GM23338 (cell line): ENCODE results near the gene ALMS1. TPM values are rescaled to one million over a fixed set of nuclear protein-coding genes. Genes with fewer than 3 reads are reported as not detected.

ENCODE experiments used
- ATAC-seq: fragments of 200-7000 bp; cut with Tn5 transposase; 3 replicates; pipeline ENCODE4 v1.9.1; 2020
- DNase-seq: peaks from one replicate; pipeline ENCODE4 v3.0.0-alpha.2; 2015; ENCODE audit warnings: low spot score
- H2AFZ ChIP-seq: fragments of 200-600 bp; sonication (generic); 2 replicates; pipeline ENCODE4 v1.8.0; 2016; ENCODE audit warnings: antibody characterized with exemption, mild to moderate bottlenecking, moderate library complexity
- H3F3A ChIP-seq: fragments of 200-600 bp; sonication (generic); replicated peaks from 2 replicates; pipeline ENCODE4 v1.8.0; 2017; ENCODE audit warnings: antibody characterized with exemption, mixed run types, low read depth
- H3K27ac ChIP-seq: fragments of 200-600 bp; sonication (generic); 2 replicates; pipeline ENCODE4 v1.6.1; 2016; ENCODE audit warnings: low read depth
- H3K27me3 ChIP-seq: fragments of 200-600 bp; sonication (generic); 2 replicates; pipeline ENCODE4 v1.8.0; 2016; ENCODE audit warnings: mild to moderate bottlenecking, mixed run types, moderate library complexity; ENCODE audit not compliant: insufficient read depth
- H3K36me3 ChIP-seq: fragments of 200-600 bp; sonication (generic); 2 replicates; pipeline ENCODE4 v1.8.0; 2016; ENCODE audit warnings: mild to moderate bottlenecking; ENCODE audit not compliant: insufficient read depth
- H3K4me1 ChIP-seq: fragments of 200-600 bp; sonication (generic); 2 replicates; pipeline ENCODE4 v1.8.0; 2016; ENCODE audit warnings: mild to moderate bottlenecking, moderate library complexity; ENCODE audit not compliant: insufficient read depth
- H3K4me2 ChIP-seq: fragments of 200-600 bp; sonication (generic); 2 replicates; pipeline ENCODE4 v1.7.1; 2017; ENCODE audit warnings: mixed run types
- H3K4me3 ChIP-seq: fragments of 200-600 bp; sonication (generic); 2 replicates; pipeline ENCODE4 v1.6.1; 2016; ENCODE audit warnings: mixed run types
- H3K79me2 ChIP-seq: fragments of 200-600 bp; sonication (generic); replicated peaks from 2 replicates; pipeline ENCODE4 v1.8.0; 2017; ENCODE audit warnings: mild to moderate bottlenecking; ENCODE audit not compliant: insufficient read depth
- H3K9me2 ChIP-seq: fragments of 200-600 bp; sonication (generic); 2 replicates; pipeline ENCODE4 v1.8.0; 2017; ENCODE audit not compliant: insufficient read depth
- H4K20me1 ChIP-seq: fragments of 200-600 bp; sonication (generic); replicated peaks from 2 replicates; pipeline ENCODE4 v1.8.0; 2017; ENCODE audit warnings: mild to moderate bottlenecking; ENCODE audit not compliant: insufficient read depth
- H3K27ac Mint-ChIP-seq: 2 replicates; pipeline ENCODE4 v1.8.0; 2020; ENCODE audit warnings: inconsistent platforms, mild to moderate bottlenecking, moderate library complexity, mixed read lengths
- H3K27me3 Mint-ChIP-seq: 3 replicates; pipeline ENCODE4 v1.8.0; 2022; ENCODE audit warnings: low read depth, mild to moderate bottlenecking, moderate library complexity, mixed read lengths, inconsistent platforms; ENCODE audit not compliant: insufficient read depth, poor library complexity
- H3K36me3 Mint-ChIP-seq: 3 replicates; pipeline ENCODE4 v1.8.0; 2021; ENCODE audit warnings: low read depth, mild to moderate bottlenecking, inconsistent platforms, moderate library complexity, mixed read lengths
- H3K4me1 Mint-ChIP-seq: 3 replicates; pipeline ENCODE4 v1.8.0; 2020; ENCODE audit warnings: mild to moderate bottlenecking, inconsistent platforms, mixed read lengths
- H3K4me3 Mint-ChIP-seq: 3 replicates; pipeline ENCODE4 v1.8.0; 2021; ENCODE audit warnings: moderate library complexity, mild to moderate bottlenecking, inconsistent platforms, mixed read lengths
- H3K9me3 Mint-ChIP-seq: 3 replicates; pipeline ENCODE4 v1.8.0; 2020; ENCODE audit warnings: moderate library complexity, mild to moderate bottlenecking, inconsistent platforms, mixed read lengths
- CREB1 ChIP-seq: fragments of 250-450 bp; sonication (Bioruptor Pico); IDR thresholded peaks from 2 replicates; pipeline ENCODE4 v1.5.0; 2020; ENCODE audit warnings: low read depth, mild to moderate bottlenecking, moderate library complexity
- EZH2 ChIP-seq: fragments of 200-600 bp; sonication (generic); IDR thresholded peaks from one replicate; pipeline ENCODE4 v1.8.0; 2017; ENCODE audit warnings: antibody characterized with exemption, mild to moderate bottlenecking, low read depth; ENCODE audit not compliant: unreplicated experiment
- EZH2phosphoT487 ChIP-seq: fragments of 200-600 bp; sonication (generic); IDR thresholded peaks from one replicate; pipeline ENCODE4 v1.8.1; 2018; ENCODE audit warnings: antibody characterized with exemption; ENCODE audit not compliant: unreplicated experiment
- JUNB ChIP-seq: IDR thresholded peaks from one replicate; pipeline ENCODE4 v1.6.1; 2016; ENCODE audit warnings: antibody characterized with exemption; ENCODE audit not compliant: unreplicated experiment
- NANOG ChIP-seq: IDR thresholded peaks from 2 replicates; pipeline ENCODE4 v1.6.1; 2016; ENCODE audit warnings: antibody characterized with exemption, borderline replicate concordance
- POLR2AphosphoS5 ChIP-seq: IDR thresholded peaks from 2 replicates; pipeline ENCODE4 v1.6.1; 2016; ENCODE audit warnings: antibody characterized with exemption, low read depth
- STAT1 ChIP-seq: IDR thresholded peaks from one replicate; pipeline ENCODE4 v1.6.1; 2016; ENCODE audit warnings: antibody characterized with exemption; ENCODE audit not compliant: unreplicated experiment
- ZNF114 ChIP-seq: fragments of 250-450 bp; sonication (Bioruptor Pico); IDR thresholded peaks from 2 replicates; pipeline ENCODE4 v1.5.0; 2020; ENCODE audit warnings: mild to moderate bottlenecking, moderate library complexity
- ZNF331 ChIP-seq: fragments of 250-450 bp; sonication (Bioruptor Pico); IDR thresholded peaks from 2 replicates; pipeline ENCODE4 v1.5.0; 2020; ENCODE audit warnings: low read depth, mild to moderate bottlenecking, moderate library complexity
- polyA plus RNA-seq: library from polyadenylated mRNA; unstranded; fragments of >200 nt; fragmentation: Nextera tagmentation; extraction: Ambion mirVana; gene quantifications from 2 replicates; pipeline ENCODE4 v1.2.1, GENCODE V29; 2016
- total RNA-seq: library from RNA; depleted of rRNA; stranded (reverse); fragments of >200 nt; shearing (Covaris generic); gene quantifications from 2 replicates; pipeline ENCODE4 v1.2.3, GENCODE V29; 2014
- TF ChIP-seq, protein P1 (sequence below): IDR thresholded peaks from one replicate; pipeline ENCODE4 v1.6.1; 2018; ENCODE audit warnings: antibody characterized with exemption; ENCODE audit not compliant: unreplicated experiment
- TF ChIP-seq, protein P2 (sequence below): IDR thresholded peaks from 2 replicates; pipeline ENCODE4 v1.6.1; 2016; ENCODE audit warnings: antibody characterized with exemption
- TF ChIP-seq, protein P3 (sequence below), 2 experiments: fragments of 200-600 bp in 1 of 2; sonication (generic) in 1 of 2; conservative IDR thresholded peaks; 2 replicates each; pipeline versions ENCODE4 v1.5.1 to v1.6.1; 2016 to 2017; ENCODE audit warnings: antibody characterized with exemption in 2 of 2, low read depth in 2 of 2, mild to moderate bottlenecking in 2 of 2, moderate library complexity in 1 of 2
- TF ChIP-seq, protein P4 (sequence below): fragments of 250-450 bp; sonication (Bioruptor Pico); IDR thresholded peaks from 2 replicates; pipeline ENCODE4 v1.5.0; 2020; ENCODE audit warnings: mild to moderate bottlenecking, moderate library complexity

Gene ALMS1
- total and polyA plus RNA-seq, 2 experiments from 2014 or later = 38.8 to 65.7 TPM

DNA sequence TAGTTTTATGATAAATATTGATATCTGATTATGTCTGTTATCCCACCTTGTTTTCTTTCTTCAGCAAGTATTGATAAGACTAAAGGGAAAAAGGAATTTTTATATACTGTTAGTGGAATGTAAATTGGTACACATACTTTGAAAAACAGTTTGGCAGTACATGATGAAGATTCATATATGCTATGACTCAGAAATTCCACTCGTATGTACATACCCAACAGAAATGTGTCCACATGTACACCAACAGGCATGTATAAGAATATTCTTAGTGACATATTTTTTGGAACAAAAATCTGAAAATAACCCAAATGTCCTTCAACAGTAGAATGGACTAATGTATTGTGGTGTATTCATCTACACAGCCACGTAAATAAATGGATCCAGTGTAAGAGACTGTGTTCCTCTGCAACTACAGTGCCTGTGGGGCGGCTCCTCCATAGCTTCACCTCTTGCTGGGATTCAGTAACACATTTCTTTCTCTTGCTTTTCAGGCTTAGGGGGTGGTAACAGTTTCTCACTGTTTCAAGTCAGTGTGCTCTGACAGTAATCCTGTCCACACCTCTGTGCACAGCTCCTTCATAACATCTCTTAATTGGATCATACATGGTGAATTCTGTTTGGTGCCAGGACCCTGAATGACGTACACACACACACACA, 35.5 kb upstream of the ALMS1 start:
- Histone ChIP-seq H2AFZ (no peak overlapping the region), H3K4me2 (no peak overlapping the region), H4K20me1 (no peaks in the 10 kb centered on the region), H3K27me3 (no peaks in the 10 kb centered on the region), H3K36me3 (no peaks in the 10 kb centered on the region), H3K79me2 (no peaks in the 10 kb centered on the region), H3K27ac (no peak overlapping the region), H3F3A (no peaks in the 10 kb centered on the region), H3K4me3 (no peak overlapping the region), H3K4me1 (no peaks in the 10 kb centered on the region), H3K9me2 (no peaks in the 10 kb centered on the region)
- Mint-ChIP-seq H3K36me3 (no peaks in the 10 kb centered on the region), H3K27ac (no peak overlapping the region), H3K27me3 (no peaks in the 10 kb centered on the region), H3K9me3 (no peaks in the 10 kb centered on the region), H3K4me1 (no peaks in the 10 kb centered on the region), H3K4me3 (no peak overlapping the region)
- DNase-seq (no peak), ATAC-seq (no peak)
- TF ChIP-seq JUNB (no peak), EZH2phosphoT487 (no peak), POLR2AphosphoS5 (no peak), STAT1 (no peak), ZNF331 (CRISPR knock-in tag) (no peak), EZH2 (no peak), NANOG (no peak), ZNF114 (CRISPR knock-in tag) (no peak), CREB1 (CRISPR knock-in tag) (no peak)
- TF ChIP-seq, protein P1, sequence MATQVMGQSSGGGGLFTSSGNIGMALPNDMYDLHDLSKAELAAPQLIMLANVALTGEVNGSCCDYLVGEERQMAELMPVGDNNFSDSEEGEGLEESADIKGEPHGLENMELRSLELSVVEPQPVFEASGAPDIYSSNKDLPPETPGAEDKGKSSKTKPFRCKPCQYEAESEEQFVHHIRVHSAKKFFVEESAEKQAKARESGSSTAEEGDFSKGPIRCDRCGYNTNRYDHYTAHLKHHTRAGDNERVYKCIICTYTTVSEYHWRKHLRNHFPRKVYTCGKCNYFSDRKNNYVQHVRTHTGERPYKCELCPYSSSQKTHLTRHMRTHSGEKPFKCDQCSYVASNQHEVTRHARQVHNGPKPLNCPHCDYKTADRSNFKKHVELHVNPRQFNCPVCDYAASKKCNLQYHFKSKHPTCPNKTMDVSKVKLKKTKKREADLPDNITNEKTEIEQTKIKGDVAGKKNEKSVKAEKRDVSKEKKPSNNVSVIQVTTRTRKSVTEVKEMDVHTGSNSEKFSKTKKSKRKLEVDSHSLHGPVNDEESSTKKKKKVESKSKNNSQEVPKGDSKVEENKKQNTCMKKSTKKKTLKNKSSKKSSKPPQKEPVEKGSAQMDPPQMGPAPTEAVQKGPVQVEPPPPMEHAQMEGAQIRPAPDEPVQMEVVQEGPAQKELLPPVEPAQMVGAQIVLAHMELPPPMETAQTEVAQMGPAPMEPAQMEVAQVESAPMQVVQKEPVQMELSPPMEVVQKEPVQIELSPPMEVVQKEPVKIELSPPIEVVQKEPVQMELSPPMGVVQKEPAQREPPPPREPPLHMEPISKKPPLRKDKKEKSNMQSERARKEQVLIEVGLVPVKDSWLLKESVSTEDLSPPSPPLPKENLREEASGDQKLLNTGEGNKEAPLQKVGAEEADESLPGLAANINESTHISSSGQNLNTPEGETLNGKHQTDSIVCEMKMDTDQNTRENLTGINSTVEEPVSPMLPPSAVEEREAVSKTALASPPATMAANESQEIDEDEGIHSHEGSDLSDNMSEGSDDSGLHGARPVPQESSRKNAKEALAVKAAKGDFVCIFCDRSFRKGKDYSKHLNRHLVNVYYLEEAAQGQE = no peak
- TF ChIP-seq, protein P2, sequence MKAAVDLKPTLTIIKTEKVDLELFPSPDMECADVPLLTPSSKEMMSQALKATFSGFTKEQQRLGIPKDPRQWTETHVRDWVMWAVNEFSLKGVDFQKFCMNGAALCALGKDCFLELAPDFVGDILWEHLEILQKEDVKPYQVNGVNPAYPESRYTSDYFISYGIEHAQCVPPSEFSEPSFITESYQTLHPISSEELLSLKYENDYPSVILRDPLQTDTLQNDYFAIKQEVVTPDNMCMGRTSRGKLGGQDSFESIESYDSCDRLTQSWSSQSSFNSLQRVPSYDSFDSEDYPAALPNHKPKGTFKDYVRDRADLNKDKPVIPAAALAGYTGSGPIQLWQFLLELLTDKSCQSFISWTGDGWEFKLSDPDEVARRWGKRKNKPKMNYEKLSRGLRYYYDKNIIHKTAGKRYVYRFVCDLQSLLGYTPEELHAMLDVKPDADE = no peak
- TF ChIP-seq, protein P3, sequence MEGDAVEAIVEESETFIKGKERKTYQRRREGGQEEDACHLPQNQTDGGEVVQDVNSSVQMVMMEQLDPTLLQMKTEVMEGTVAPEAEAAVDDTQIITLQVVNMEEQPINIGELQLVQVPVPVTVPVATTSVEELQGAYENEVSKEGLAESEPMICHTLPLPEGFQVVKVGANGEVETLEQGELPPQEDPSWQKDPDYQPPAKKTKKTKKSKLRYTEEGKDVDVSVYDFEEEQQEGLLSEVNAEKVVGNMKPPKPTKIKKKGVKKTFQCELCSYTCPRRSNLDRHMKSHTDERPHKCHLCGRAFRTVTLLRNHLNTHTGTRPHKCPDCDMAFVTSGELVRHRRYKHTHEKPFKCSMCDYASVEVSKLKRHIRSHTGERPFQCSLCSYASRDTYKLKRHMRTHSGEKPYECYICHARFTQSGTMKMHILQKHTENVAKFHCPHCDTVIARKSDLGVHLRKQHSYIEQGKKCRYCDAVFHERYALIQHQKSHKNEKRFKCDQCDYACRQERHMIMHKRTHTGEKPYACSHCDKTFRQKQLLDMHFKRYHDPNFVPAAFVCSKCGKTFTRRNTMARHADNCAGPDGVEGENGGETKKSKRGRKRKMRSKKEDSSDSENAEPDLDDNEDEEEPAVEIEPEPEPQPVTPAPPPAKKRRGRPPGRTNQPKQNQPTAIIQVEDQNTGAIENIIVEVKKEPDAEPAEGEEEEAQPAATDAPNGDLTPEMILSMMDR (conservative IDR thresholded peaks at IDR 0.05; ENCODE audit: low read depth in 2 of 2) = no peak
- TF ChIP-seq, protein P4, sequence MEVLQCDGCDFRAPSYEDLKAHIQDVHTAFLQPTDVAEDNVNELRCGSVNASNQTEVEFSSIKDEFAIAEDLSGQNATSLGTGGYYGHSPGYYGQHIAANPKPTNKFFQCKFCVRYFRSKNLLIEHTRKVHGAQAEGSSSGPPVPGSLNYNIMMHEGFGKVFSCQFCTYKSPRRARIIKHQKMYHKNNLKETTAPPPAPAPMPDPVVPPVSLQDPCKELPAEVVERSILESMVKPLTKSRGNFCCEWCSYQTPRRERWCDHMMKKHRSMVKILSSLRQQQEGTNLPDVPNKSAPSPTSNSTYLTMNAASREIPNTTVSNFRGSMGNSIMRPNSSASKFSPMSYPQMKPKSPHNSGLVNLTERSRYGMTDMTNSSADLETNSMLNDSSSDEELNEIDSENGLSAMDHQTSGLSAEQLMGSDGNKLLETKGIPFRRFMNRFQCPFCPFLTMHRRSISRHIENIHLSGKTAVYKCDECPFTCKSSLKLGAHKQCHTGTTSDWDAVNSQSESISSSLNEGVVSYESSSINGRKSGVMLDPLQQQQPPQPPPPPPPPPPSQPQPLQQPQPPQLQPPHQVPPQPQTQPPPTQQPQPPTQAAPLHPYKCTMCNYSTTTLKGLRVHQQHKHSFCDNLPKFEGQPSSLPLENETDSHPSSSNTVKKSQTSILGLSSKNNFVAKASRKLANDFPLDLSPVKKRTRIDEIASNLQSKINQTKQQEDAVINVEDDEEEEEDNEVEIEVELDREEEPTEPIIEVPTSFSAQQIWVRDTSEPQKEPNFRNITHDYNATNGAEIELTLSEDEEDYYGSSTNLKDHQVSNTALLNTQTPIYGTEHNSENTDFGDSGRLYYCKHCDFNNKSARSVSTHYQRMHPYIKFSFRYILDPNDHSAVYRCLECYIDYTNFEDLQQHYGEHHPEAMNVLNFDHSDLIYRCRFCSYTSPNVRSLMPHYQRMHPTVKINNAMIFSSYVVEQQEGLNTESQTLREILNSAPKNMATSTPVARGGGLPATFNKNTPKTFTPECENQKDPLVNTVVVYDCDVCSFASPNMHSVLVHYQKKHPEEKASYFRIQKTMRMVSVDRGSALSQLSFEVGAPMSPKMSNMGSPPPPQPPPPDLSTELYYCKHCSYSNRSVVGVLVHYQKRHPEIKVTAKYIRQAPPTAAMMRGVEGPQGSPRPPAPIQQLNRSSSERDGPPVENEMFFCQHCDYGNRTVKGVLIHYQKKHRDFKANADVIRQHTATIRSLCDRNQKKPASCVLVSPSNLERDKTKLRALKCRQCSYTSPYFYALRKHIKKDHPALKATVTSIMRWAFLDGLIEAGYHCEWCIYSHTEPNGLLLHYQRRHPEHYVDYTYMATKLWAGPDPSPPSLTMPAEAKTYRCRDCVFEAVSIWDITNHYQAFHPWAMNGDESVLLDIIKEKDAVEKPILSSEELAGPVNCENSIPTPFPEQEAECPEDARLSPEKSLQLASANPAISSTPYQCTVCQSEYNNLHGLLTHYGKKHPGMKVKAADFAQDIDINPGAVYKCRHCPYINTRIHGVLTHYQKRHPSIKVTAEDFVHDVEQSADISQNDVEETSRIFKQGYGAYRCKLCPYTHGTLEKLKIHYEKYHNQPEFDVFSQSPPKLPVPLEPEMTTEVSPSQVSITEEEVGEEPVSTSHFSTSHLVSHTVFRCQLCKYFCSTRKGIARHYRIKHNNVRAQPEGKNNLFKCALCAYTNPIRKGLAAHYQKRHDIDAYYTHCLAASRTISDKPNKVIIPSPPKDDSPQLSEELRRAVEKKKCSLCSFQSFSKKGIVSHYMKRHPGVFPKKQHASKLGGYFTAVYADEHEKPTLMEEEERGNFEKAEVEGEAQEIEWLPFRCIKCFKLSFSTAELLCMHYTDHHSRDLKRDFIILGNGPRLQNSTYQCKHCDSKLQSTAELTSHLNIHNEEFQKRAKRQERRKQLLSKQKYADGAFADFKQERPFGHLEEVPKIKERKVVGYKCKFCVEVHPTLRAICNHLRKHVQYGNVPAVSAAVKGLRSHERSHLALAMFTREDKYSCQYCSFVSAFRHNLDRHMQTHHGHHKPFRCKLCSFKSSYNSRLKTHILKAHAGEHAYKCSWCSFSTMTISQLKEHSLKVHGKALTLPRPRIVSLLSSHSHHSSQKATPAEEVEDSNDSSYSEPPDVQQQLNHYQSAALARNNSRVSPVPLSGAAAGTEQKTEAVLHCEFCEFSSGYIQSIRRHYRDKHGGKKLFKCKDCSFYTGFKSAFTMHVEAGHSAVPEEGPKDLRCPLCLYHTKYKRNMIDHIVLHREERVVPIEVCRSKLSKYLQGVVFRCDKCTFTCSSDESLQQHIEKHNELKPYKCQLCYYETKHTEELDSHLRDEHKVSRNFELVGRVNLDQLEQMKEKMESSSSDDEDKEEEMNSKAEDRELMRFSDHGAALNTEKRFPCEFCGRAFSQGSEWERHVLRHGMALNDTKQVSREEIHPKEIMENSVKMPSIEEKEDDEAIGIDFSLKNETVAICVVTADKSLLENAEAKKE (CRISPR knock-in tag) = no peak
